Measurements from ENCODE around the gene PALMD.

Gene PALMD

DNA sequence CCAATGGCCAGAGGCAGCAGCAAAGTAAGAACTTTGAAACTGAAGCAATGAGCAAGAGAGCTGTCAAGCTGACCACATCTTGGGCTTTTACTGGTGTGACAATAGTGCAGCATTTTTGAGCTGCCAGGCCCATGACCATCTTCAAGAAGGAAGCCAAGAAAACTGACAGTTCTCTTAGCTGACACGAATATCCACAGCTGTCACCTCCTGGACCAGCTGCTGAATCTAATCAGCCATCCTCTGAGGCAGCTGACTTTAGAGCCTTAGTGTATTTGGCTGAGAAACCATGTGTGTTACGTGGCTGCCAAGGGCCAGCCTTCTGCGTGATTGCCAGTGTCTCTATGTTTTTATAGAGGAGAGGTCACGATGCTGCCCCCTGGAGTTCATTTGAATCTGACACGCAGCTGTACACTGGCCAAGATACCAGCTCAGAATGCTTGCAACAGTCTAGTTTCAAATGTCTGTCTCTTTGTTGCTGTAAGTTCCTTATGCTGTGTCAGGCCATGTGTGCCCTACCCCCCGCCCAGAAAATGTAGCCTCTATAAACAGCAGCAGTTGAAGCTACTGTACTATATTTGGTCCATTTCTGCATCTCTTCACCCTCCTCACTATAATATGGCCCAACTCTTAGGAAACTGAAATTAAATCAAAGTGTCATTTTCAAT lies 39.7 kb downstream of the PALMD start:
- TF ChIP-seq, protein P1, sequence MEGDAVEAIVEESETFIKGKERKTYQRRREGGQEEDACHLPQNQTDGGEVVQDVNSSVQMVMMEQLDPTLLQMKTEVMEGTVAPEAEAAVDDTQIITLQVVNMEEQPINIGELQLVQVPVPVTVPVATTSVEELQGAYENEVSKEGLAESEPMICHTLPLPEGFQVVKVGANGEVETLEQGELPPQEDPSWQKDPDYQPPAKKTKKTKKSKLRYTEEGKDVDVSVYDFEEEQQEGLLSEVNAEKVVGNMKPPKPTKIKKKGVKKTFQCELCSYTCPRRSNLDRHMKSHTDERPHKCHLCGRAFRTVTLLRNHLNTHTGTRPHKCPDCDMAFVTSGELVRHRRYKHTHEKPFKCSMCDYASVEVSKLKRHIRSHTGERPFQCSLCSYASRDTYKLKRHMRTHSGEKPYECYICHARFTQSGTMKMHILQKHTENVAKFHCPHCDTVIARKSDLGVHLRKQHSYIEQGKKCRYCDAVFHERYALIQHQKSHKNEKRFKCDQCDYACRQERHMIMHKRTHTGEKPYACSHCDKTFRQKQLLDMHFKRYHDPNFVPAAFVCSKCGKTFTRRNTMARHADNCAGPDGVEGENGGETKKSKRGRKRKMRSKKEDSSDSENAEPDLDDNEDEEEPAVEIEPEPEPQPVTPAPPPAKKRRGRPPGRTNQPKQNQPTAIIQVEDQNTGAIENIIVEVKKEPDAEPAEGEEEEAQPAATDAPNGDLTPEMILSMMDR (IDR thresholded peaks at IDR 0.05; ENCODE audit: low read depth, low read length), result peak; percentile 58
- DNase-seq (ENCODE audit: extremely low read depth, low read depth), result peak; percentile 87

DNA sequence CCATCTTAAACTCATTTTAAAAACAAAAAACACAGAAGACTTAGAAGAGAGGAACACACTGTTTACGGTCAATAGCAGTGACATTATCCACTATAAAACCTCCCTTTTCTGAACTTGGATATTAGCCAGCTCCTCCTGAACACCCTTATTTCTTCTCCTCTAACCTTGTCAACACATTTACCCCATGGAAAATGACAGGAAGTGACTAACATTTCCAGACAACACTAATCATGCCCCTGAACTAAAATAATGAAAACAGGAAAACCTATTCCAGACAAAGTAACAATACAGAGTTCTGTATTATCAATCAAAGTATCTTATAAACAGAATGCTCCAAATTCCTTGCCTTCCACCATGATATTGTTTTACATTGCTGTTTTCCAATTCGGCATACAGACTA lies 45.3 kb downstream of the PALMD start:
- no peak for DNase-seq (ENCODE audit: extremely low read depth, low read depth)
- TF ChIP-seq, protein P1 (IDR thresholded peaks at IDR 0.05; ENCODE audit: low read depth, low read length), result no peak

DNA sequence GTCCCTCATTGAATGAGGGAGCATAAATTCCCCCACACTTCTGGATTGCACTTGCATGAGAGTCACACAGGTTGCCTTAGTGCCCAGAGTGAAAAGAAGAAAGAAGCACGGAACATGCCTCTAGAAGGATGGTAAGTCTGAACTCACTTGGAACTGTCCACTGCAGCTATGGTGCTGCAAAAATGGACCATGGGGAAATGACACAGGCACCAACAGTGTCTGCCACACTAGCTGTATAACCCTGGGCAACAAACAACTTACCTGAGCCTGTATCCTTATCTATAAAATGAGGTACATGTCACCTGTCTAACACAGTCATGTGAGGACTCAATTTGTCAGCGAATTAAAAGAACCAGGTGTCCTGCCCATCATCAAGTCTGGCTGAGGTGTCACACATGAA lies 50.7 kb downstream of the PALMD start:
- TF ChIP-seq, protein P1 (IDR thresholded peaks at IDR 0.05; ENCODE audit: low read depth, low read length), result no peak
- DNase-seq (ENCODE audit: extremely low read depth, low read depth), result no peak

DNA sequence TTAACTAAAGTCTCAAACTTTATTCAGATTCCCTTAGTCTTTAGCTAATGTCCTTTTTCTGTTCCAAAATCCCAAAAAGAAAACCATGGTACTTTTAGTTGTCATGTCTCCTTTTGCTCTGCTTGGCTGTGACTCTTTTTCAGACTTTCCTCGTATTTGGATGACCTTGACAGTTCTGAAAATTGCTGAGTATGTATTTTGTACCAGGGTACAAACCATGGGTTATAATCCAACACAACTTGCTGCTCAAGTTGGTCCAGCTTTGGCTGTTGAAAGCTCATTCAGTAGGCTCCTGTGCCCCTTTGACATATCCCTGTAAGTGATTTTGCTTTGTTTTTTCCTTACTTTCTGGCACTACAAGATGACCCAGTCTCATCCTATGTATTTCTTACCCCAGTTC lies 51.7 kb downstream of the PALMD start:
- TF ChIP-seq, protein P1 (IDR thresholded peaks at IDR 0.05; ENCODE audit: low read depth, low read length), result no peak
- no peak for DNase-seq (ENCODE audit: extremely low read depth, low read depth)

DNA sequence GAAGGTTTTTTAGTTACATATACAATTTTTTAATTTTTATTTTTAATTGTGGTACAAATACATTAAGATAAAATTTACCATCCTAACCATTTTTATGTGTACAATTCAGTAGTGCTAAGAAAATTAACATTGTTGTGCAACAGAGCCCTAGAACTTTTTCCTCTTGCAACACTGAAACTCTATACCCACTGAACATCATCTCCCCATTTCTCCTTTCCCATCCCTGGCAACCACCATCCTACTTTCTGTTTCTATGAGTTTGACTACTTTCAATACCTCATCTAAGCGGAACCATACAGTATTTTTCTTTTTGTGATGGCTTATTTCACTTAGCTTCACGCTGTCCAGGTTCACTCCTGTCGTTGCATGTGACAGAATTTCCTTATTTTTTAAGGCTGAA lies 54.1 kb downstream of the PALMD start:
- no peak for DNase-seq (ENCODE audit: extremely low read depth, low read depth)
- TF ChIP-seq, protein P1 (IDR thresholded peaks at IDR 0.05; ENCODE audit: low read depth, low read length), result no peak

DNA sequence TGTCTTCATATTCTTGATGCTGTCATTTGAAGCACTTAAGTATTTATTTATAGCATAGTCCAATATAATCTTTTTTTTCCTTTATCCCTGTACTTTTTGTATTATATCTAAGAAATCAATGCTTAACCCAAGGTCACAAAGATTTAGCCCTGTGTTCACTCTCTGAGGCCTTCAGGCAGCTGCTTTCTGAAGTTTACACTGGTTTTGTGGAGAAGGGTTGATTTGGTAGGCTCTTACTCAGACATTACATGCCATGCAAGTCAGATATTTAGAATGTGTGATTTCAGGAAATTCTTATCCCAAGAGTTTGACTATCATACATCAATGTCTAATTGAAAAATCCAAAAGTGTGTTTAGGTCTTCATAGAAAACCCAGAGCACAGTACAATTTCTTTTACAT lies 56.3 kb downstream of the PALMD start:
- DNase-seq (ENCODE audit: extremely low read depth, low read depth), result no peak
- TF ChIP-seq, protein P1 (IDR thresholded peaks at IDR 0.05; ENCODE audit: low read depth, low read length), result no peak

DNA sequence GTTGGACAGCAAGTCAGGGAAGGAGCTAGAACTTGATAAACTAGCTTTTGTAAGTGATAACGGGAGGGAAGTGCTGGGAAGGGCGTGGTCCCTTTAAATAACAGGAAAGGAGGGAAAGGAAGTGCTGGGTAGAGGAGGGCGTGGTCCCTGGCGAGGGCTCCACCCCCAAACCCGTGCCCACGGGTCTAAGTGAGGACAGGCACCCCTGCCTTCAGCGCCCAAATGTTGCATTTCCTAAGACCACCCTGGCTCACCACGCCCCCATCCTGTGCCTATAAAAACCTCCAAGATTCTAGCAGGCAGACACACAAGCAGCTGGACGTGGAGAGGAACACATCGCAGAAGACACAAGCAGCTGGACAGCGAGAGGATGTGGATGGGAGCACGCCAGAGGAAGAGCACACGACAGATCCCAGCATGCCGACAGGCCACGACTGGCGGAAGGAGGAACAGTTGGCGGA lies 58.5 kb downstream of the PALMD start:
- DNase-seq (ENCODE audit: extremely low read depth, low read depth), result no peak
- TF ChIP-seq, protein P1 (IDR thresholded peaks at IDR 0.05; ENCODE audit: low read depth, low read length), result no peak

All from AG09319 (cell line).